Hematopoietic multipotent progenitor cell treated with erythropoietin and hydrocortisone succinate and interleukin-3 and kit ligand, for 8 days (in vitro differentiated cells): ENCODE data around the gene DCD.
"Not testable (repeated sequence)": the region's sequence is repeated elsewhere in the genome, so short reads cannot be mapped to it uniquely, and the experiment has no call there.

ENCODE experiments used
- DNase-seq: peaks from one replicate; pipeline ENCODE4 v3.0.0-alpha.2; 2015

DCD gene

DNA sequence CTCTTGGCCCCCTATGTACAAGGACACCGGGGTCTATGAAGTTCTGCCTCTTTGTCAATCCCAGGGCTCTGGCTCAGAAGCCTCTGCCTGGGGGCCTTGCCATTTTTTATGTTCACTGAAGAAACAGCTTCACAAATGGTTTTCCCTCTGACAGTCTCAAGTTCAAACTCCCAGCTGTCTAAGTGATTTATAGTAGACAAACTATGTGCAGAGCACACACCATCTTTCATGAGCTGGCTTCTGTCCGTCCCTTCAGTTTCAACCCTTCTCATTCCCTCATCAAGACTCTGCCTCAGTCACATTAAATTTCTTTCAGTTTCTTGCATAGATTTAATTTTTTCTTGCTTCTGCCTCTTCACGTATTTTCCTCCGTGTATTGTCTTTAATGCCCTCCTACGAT is 2.7 kb upstream of the DCD start:
- no peak for DNase-seq

GRCh38 chr12:54650409-54650808 is 2.2 kb upstream of the DCD start:
- DNase-seq = no peak

GRCh38 chr12:54649825-54650224 is 1.7 kb upstream of the DCD start:
- no peak for DNase-seq

GRCh38 chr12:54641554-54641953 is 6.6 kb downstream of the DCD start:
- no peak for DNase-seq

- DNase-seq = no peak
These were observed 7.1 kb downstream of the DCD start for GRCh38 chr12:54641089-54641488.

DNA sequence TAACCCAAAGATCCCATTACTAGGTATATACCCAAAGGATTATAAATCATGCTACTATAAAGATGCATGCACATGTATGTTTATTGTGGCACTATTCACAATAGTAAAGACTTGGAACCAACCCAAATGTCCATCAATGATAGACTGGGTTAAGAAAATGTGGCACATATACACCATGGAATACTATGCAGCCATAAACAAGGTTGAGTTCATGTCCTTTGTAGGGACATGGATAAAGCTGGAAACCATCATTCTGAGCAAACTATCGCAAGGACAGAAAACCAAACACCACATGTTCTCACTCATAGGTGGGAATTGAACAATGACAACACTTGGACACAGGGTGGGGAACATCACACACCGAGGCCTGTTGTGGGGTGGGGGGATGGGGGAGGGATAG is 9.1 kb downstream of the DCD start:
- not testable (repeated sequence) for DNase-seq

DNA sequence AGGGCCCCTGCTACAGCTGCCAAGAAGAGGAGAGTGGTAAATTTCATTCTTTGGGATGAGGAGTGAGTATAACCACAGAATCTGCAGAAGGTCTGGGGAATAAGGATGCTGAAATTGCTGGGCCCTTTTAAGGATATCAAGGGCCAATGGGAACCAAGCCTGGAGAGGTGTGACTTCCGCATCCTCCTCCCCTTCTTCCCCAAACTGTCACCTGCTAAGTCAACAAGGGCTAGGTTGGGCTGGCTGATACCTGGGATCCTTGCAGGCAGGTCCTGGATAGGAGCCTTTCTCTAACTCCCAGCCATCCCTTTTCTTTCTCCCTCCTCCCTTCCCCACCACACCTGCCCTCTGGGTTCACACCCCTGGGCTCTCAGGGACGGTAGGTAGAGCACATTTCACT is 13.4 kb downstream of the DCD start, which contains the start of gene LACRT:
Gene LACRT (minus strand): TSS at position 101 of the 400 bp plus-strand sequence. CDS start 54 bp downstream, at position 47.
- no peak for DNase-seq

DNA sequence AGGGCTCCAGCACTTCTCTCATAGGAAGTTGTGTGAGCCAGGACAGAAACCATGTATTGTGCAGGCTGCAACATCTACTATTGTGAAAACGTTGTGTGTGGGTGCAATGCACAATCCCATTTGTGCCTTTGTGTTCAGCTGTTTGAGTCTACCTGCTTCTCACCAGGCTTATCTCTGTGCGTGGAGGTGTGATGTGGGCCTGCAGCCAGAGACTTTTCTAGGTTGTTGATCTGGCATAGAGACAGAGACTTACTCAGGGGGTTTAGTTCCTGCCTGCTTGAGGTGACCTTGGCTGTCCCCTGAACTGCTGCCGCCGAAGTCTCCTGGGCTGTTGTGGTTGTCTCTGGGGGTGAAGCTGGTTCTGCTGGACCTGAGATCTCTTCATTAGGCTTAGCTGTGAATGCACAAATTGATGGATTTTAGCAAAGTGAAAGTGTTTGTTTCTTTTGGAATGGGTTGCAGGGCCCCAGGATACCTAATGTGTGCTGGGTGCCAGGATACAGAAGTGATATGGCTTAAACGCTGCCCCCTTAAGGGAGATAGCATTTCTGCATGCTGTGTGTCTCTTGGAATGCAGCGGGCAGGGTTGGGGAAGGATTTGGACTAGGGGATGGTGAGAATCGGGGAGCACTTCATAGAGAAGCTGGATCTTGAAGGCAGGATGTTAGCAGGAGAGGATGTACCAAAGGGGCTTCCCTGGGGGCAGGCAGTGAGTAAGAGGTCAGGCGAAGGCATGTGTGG is 16.0 kb downstream of the DCD start:
- peak; percentile 7 for DNase-seq

GRCh38 chr12:54631551-54631950 is 16.6 kb downstream of the DCD start:
- no peak for DNase-seq

GRCh38 chr12:54629925-54630324 is 18.2 kb downstream of the DCD start:
- no peak for DNase-seq

DNA sequence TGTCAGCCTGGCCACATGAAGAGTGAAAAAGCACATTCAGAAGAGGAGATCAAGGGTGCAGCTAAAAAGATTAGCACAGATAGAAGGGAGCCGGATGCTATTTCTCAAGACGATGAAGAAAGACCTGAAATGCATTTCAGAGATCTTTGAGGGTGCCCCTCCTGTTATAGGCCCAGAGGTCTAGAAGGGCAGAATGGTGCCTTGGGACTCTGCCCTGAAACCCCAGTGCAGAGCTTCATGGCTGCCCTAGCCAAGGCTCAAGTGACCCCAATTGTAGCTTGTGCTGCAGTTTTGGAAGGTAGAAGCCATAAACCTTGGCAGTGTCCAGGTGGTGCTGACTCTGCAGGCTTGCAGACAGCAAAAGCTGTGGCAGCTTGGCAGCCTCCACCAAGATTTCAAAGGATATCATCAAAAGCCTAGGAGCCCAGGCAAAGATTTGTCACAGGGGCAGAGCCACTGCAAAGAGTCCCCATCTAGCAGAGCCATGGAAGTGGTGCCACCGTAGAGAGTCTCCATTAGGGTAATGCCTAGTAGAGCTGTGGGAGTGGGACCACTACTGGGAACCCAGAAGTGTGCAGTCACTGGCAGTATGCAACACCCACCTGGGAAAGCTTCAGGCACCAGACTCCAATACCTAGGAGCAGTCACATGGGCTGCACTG is 19.8 kb downstream of the DCD start:
- DNase-seq = no peak

GRCh38 chr12:54627304-54627703 is 20.9 kb downstream of the DCD start:
- no peak for DNase-seq

DNA sequence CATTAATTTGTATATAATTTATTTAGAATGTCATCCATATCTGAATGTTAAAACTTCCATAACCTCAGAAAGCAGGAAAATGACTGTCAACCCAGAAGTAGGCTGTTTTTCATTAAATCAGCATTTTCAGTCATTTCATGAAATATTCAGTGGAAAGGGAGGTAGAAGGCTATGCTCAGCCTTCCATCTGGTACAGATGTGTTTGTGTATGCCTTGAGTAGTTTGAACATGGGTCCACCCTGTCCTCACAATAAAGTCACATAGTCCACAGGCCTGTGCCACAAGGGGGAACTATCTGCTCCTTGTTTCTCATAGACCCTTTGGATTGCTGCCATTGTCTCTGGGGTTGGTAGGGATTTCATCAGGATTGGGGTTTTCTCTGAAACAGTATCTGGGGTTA is 22.6 kb downstream of the DCD start:
- no peak for DNase-seq

GRCh38 chr12:54624315-54625279 is 23.6 kb downstream of the DCD start:
- DNase-seq = peak; percentile 9

- DNase-seq = peak; percentile 20
These were observed 25.5 kb downstream of the DCD start for GRCh38 chr12:54622463-54623183.

- DNase-seq = peak; percentile 4
These were observed 31.1 kb downstream of the DCD start for GRCh38 chr12:54616933-54617680.

- DNase-seq = no peak
These were observed 35.9 kb downstream of the DCD start for GRCh38 chr12:54612225-54612750.

- DNase-seq = no peak
These were observed 36.4 kb downstream of the DCD start for GRCh38 chr12:54611715-54612149.

DNA sequence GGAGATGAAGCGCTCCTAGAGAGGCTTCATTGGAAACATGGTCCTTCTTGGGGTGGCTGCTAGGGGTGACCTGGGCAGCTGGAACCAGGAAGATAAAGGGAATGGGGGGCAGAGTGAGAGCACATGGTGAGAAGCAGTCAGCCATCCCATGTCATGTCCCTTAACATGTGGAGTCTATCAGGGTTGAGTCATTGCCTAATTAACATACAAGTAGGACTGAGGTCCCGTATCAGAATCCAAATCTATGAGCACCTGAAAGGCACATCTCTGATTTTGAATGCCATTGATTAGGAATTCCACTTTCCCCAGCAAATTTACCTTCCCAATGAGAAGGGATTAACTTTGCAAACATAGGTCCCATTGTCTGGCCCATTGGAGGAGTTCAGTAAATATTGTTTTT is 39.4 kb downstream of the DCD start:
- no peak for DNase-seq

GRCh38 chr12:54608156-54608555 is 40.0 kb downstream of the DCD start:
- no peak for DNase-seq

- DNase-seq = no peak
These were observed 41.6 kb downstream of the DCD start for GRCh38 chr12:54606556-54606955.
